ENCODE measurements around the gene CDH26. TPM values are rescaled to one million over a fixed set of nuclear protein-coding genes. Genes with fewer than 3 reads are reported as not detected.

The CDH26 gene
- total RNA-seq, 1 donor from 2014 or later: 8.8 TPM

DNA sequence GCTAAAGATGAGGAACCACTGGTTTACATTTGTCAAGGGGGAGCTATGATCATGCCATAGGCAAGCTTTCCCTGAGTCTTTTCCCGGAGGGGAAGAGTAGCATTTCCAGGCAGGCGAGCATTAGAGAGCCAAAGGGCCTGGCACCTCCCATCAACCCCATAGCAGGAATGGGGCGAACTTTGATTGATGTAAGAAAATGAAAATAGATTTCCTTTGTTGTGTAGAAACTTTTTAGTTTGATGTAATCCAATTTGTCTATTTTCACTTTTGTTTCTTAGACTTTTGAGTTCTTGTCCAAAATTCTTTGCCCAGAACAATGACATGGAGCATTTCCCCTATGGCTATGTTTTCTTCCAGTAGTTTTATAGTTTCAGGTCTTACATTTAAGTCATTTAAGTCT lies 85.2 kb downstream of the CDH26 start:
- TF ChIP-seq CTCF (IDR thresholded peaks at IDR 0.05): no peak
- H3K27me3 ChIP-seq: no peaks in the 10 kb centered on the region
- H3K9me3 ChIP-seq: no peaks in the 10 kb centered on the region
- H3K4me1 ChIP-seq: no peaks in the 10 kb centered on the region
- no peak overlapping the region for H3K27ac ChIP-seq
- H3K4me3 ChIP-seq: no peak overlapping the region
- intact Hi-C loops (cut with DNase I): no loop called here
- H3K36me3 ChIP-seq: no peaks in the 10 kb centered on the region
- ATAC-seq (no peak), DNase-seq (no peak)

DNA sequence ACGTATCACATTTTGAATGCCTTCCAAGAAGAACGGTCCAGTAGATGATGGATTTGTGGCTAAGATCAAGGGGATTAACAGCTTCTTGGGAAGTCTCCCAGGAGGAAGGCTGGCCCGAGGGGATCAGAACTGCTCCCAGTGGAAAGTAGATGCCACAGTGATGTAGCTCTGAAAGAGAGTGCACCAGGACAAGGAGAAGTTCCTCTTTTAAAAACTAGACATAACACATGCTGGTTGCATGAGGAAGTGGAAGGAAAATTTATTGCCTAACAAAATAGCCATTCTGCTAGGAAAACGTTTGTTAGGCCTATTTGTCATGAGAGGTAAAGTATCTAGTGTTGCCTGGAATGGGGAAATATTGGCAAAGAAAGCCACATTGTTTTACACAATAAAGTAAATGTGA lies 87.8 kb downstream of the CDH26 start:
- Histone ChIP-seq H3K27me3 (no peaks in the 10 kb centered on the region), H3K27ac (no peak overlapping the region), H3K4me3 (no peak overlapping the region), H3K4me1 (no peaks in the 10 kb centered on the region), H3K36me3 (no peaks in the 10 kb centered on the region), H3K9me3 (no peaks in the 10 kb centered on the region)
- DNase-seq: no peak
- no peak for TF ChIP-seq CTCF (IDR thresholded peaks at IDR 0.05)
- peak; percentile 71 for ATAC-seq
- intact Hi-C loops (cut with DNase I): no loop called here

GRCh38 chr20:60046436-60046835 lies 88.2 kb downstream of the CDH26 start:
- no peak for TF ChIP-seq CTCF (IDR thresholded peaks at IDR 0.05)
- ATAC-seq (peak; percentile 18), DNase-seq (no peak)
- Histone ChIP-seq H3K27me3 (peaks cover 4% of the 10 kb centered on the region), H3K4me1 (no peaks in the 10 kb centered on the region), H3K36me3 (no peaks in the 10 kb centered on the region), H3K27ac (peak overlapping the region; percentile 58), H3K9me3 (no peaks in the 10 kb centered on the region), H3K4me3 (no peak overlapping the region)
- intact Hi-C loops (cut with DNase I): no loop called here

DNA sequence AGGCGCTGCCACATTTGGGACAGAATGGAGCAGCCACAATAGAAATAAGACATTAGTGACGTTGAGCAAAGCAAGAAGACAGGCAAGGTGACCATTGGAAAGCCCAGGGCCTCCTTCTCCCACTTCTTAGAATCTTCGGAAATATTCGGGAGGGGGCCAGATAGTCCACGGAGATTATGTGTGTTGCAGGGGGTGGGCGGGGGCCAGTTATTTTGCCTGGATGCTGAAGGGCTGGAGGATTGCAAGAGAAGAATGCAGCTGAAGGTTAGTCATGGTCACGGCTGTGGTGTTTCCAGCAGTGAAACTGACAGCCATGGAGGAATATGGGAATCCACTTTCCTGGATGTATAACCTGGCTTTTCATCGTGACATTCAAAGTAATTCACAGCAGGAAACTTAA lies 88.6 kb downstream of the CDH26 start:
- DNase-seq (no peak), ATAC-seq (no peak)
- no peaks in the 10 kb centered on the region for H3K36me3 ChIP-seq
- no peaks in the 10 kb centered on the region for H3K9me3 ChIP-seq
- H3K27me3 ChIP-seq: peaks cover 8% of the 10 kb centered on the region
- no peak overlapping the region for H3K4me3 ChIP-seq
- H3K27ac ChIP-seq: peak overlapping the region; percentile 58
- intact Hi-C loops (cut with DNase I): no loop called here
- no peaks in the 10 kb centered on the region for H3K4me1 ChIP-seq
- TF ChIP-seq CTCF (IDR thresholded peaks at IDR 0.05): no peak

DNA sequence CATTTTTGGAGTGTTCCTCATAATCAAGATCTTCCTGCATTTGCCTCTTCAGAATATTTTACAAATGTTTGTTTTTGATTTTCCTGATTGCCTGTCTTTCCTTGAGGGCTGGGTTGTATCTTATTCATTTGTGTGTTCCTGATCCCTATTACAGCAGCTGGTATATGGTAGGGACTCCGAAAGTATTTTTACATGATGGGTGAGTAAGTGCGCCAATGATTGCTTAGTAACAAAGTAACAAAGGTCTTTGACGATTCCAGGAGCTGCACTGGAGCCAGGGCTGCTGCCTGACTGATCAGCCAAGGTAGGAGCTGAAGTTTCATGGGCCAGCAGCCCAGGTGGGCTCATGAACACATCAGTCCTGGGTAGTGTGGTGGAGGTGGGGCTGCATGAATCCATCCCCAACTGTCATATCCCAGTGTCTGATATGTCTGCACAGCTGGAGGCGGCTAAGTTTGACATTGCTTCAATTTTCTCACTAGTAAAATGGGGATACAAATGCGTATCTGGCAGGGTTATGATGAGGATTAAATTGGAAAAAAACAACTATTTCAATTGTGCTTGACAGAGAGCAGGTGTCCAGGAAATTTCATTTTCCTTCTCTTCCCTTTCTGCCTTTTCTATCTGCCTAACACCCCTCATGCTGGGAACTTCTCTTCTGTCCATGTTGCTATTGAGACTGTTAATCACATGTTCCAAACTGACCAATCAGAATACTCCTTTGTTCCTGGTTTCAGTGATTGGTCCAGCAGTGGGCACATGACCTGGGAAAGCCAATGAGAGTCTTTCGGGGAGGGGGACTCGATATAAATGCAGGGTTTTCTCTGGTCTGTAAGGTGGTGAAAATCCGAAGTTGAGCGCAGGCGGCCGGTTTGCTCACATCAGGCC lies 90.7 kb downstream of the CDH26 start:
- no peak for DNase-seq
- no peaks in the 10 kb centered on the region for H3K9me3 ChIP-seq
- no peak for ATAC-seq
- no peak for TF ChIP-seq CTCF (IDR thresholded peaks at IDR 0.05)
- H3K4me1 ChIP-seq: peaks cover 14% of the 10 kb centered on the region
- H3K27ac ChIP-seq: no peak overlapping the region
- intact Hi-C loops (cut with DNase I): no loop called here
- peaks cover 12% of the 10 kb centered on the region for H3K27me3 ChIP-seq
- H3K36me3 ChIP-seq: no peaks in the 10 kb centered on the region
- no peak overlapping the region for H3K4me3 ChIP-seq

All from upper lobe of right lung (tissue), 1 donor.